GM12875 (cell line): ENCODE results near the gene LCN10.

Source experiments
- H3K4me3 ChIP-seq: one replicate; pipeline ENCODE4 v1.5.1; 2011; ENCODE audit warnings: low read depth, low read length, control low read depth
- CTCF ChIP-seq: IDR thresholded peaks from 2 replicates; pipeline ENCODE4 v1.5.1; 2011; ENCODE audit warnings: low read depth, mild to moderate bottlenecking, control low read depth, inconsistent platforms, low read length, moderate library complexity, borderline replicate concordance; ENCODE audit not compliant: insufficient read depth

LCN10 gene

GRCh38 chr9:136692185-136693134 lies 50.3 kb downstream of the LCN10 start:
- no peak for TF ChIP-seq CTCF
- H3K4me3 ChIP-seq: no peak overlapping the region

GRCh38 chr9:136691316-136692184 lies 51.2 kb downstream of the LCN10 start:
- no peak for TF ChIP-seq CTCF
- no peak overlapping the region for H3K4me3 ChIP-seq

GRCh38 chr9:136690806-136691261 lies 51.9 kb downstream of the LCN10 start:
- no peak overlapping the region for H3K4me3 ChIP-seq
- TF ChIP-seq CTCF: no peak

DNA sequence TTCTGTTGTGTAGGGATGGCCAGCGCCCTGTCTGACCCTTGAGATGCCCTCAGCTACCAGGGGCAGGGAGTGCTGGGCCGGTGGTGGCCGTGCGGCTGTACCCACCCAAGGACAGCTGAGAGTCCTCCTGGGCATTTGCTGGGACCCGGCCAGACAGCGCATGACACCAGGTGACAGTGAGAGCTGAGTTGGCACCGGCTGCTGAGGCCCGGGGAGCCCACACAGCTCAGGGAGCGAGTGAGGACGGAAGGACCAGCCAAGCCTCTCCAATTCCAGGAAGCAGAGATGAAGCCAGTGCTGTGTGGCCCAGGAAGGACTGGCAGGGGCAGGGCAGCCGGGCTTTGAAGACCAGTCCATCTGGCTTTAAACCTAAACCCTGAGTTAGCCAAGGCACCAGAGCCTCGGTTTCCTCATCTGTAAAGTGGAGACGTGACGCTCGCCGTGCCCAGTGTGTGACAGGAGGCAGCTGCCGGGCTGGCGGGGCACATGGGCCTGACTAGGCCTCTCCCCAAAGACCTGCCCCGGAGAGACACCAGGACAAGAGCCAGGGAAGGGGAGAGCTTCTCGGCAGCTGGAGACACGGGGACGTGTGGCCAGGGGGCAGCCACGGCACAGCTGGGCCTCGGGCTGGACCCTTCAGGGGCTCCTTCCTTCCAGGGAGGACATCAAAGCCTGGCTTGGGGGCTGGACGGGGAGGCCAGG lies 52.5 kb downstream of the LCN10 start:
- no peak overlapping the region for H3K4me3 ChIP-seq
- no peak for TF ChIP-seq CTCF

DNA sequence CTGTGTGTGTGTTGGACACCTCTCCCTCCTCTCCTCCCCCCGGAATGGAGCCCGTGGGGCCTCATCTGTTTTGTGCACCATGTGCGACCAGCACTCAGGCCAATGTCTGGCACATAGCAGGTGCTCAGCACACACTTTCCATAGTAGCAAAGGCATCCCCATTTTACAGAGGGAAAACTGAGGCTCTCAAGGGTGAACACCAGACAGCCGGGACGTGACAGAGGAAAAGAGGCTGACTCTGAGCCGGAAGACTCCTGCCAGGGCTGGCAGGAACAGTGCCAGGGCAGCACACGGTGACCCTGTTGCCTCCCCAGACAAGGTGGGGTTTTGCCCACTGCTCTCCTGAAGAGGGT lies 53.7 kb downstream of the LCN10 start:
- H3K4me3 ChIP-seq: no peak overlapping the region
- no peak for TF ChIP-seq CTCF

DNA sequence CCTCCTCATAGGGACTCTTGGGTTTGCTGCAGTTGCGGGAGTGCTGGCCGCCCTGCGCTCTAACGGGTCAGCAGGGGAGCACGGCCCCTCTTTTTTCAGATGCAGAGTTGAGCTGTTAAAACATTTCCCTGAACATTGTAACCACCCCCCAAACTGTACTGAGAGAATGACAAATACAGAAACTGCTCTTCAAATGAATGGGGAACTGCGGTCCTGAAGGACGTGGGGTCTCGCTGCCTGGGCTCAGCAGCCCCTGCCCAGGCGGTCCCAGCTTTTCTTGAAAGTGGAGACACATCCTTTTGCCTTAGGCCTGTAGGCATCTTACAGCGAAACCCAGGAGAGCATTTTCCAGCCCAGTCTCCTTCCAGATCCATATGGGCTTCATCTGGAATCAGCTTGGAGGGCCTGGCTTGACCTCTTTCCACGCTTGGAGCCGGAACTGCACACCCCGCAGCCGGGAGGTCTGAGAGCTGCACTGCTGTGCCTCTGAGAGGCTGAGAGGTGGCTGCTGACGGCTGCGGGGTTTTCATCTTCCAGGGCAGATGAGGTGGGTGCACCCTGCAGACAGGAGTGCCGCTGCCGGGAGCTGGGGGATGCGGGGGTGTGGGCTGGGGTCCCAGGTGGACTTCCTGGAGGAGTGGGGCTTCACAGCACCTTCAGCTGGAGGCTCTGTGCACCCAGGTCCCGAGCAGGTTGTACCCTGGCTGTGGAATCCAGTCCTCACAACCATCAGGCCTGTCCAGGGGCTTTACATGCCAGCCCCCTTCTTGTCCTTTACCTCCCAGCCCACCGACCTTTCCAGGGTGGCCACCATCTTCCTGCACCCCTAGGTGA lies 54.2 kb downstream of the LCN10 start:
- TF ChIP-seq CTCF: no peak
- no peak overlapping the region for H3K4me3 ChIP-seq
